Astrocyte (in vitro differentiated cells and primary cell): ENCODE results near the gene CD163L1. TPM values are rescaled to one million over a fixed set of nuclear protein-coding genes. Genes with fewer than 3 reads are reported as not detected.
"Not testable (repeated sequence)": the region's sequence is repeated elsewhere in the genome, so short reads cannot be mapped to it uniquely, and the experiment has no call there.

Experiments
- DNase-seq: peaks from one replicate; pipeline ENCODE4 v3.0.0-alpha.2; 2010; ENCODE audit warnings: low read depth
- FAIRE-seq: peaks from 2 replicates; lab custom pipeline; 2011; peaks lifted over from hg19 to GRCh38; lab: Jason Lieb, UNC
- H2AFZ ChIP-seq: 2 replicates; pipeline ENCODE4 v1.6.0; 2012; ENCODE audit warnings: low read depth, low read length, inconsistent platforms
- H3K27ac ChIP-seq: 2 replicates; pipeline ENCODE4 v1.5.1; 2011; ENCODE audit warnings: low read depth, low read length, inconsistent platforms
- H3K27me3 ChIP-seq: 2 replicates; pipeline ENCODE4 v1.6.0; 2011; ENCODE audit warnings: low read length, inconsistent platforms; ENCODE audit not compliant: insufficient read depth
- H3K36me3 ChIP-seq: 2 replicates; pipeline ENCODE4 v1.5.1; 2011; ENCODE audit warnings: low read length, inconsistent platforms; ENCODE audit not compliant: insufficient read depth
- H3K4me1 ChIP-seq: 2 replicates; pipeline ENCODE4 v1.5.1; 2011; ENCODE audit warnings: low read length, inconsistent platforms; ENCODE audit not compliant: insufficient read depth
- H3K4me2 ChIP-seq: 2 replicates; pipeline ENCODE4 v1.6.0; 2012; ENCODE audit warnings: low read length, inconsistent platforms
- H3K4me3 ChIP-seq: 2 replicates; pipeline ENCODE4 v1.5.1; 2011; ENCODE audit warnings: low read depth, mild to moderate bottlenecking, low read length, inconsistent platforms; ENCODE audit not compliant: insufficient read depth
- H3K79me2 ChIP-seq: 2 replicates; pipeline ENCODE4 v1.6.0; 2012; ENCODE audit warnings: mild to moderate bottlenecking, low read length, inconsistent platforms; ENCODE audit not compliant: insufficient read depth
- H3K9ac ChIP-seq: 2 replicates; pipeline ENCODE4 v1.6.0; 2012; ENCODE audit warnings: mild to moderate bottlenecking, low read length, inconsistent platforms
- H3K9me3 ChIP-seq: 2 replicates; pipeline ENCODE4 v1.5.1; 2012; ENCODE audit warnings: low read depth, mild to moderate bottlenecking, low read length, inconsistent platforms; ENCODE audit not compliant: insufficient read depth
- H4K20me1 ChIP-seq: 2 replicates; pipeline ENCODE4 v1.6.0; 2012; ENCODE audit warnings: low read length, inconsistent platforms; ENCODE audit not compliant: insufficient read depth
- H3K27ac Mint-ChIP-seq: one replicate; pipeline ENCODE4 v1.8.0; 2021; ENCODE audit warnings: mild to moderate bottlenecking, mixed read lengths; ENCODE audit not compliant: unreplicated experiment
- H3K27me3 Mint-ChIP-seq: one replicate; pipeline ENCODE4 v1.8.0; 2021; ENCODE audit warnings: low read depth, mixed read lengths; ENCODE audit not compliant: unreplicated experiment
- H3K36me3 Mint-ChIP-seq: one replicate; pipeline ENCODE4 v1.8.0; 2021; ENCODE audit warnings: low read depth, mixed read lengths; ENCODE audit not compliant: unreplicated experiment
- H3K4me1 Mint-ChIP-seq: one replicate; pipeline ENCODE4 v1.8.0; 2021; ENCODE audit warnings: low read depth, mixed read lengths; ENCODE audit not compliant: unreplicated experiment
- H3K4me3 Mint-ChIP-seq: one replicate; pipeline ENCODE4 v1.8.0; 2021; ENCODE audit warnings: mild to moderate bottlenecking, moderate library complexity, mixed read lengths; ENCODE audit not compliant: unreplicated experiment
- H3K9me3 Mint-ChIP-seq: one replicate; pipeline ENCODE4 v1.8.0; 2021; ENCODE audit warnings: mild to moderate bottlenecking, mixed read lengths; ENCODE audit not compliant: unreplicated experiment
- EZH2 ChIP-seq: IDR thresholded peaks from 2 replicates; pipeline ENCODE4 v1.6.1; 2012; ENCODE audit warnings: mild to moderate bottlenecking, low read length, inconsistent platforms; ENCODE audit not compliant: insufficient read depth
- total RNA-seq: library from RNA; stranded (reverse); gene quantifications from 2 replicates; pipeline ENCODE4 v1.2.1, GENCODE V29; 2021
- TF ChIP-seq, protein P1 (sequence below): IDR thresholded peaks from 2 replicates; pipeline ENCODE4 v1.5.1; 2011; ENCODE audit warnings: low read depth, mild to moderate bottlenecking, inconsistent platforms, low read length, moderate library complexity; ENCODE audit not compliant: insufficient read depth

The CD163L1 gene
- total RNA-seq, 1 donor from 2014 or later: 1.3 TPM

DNA sequence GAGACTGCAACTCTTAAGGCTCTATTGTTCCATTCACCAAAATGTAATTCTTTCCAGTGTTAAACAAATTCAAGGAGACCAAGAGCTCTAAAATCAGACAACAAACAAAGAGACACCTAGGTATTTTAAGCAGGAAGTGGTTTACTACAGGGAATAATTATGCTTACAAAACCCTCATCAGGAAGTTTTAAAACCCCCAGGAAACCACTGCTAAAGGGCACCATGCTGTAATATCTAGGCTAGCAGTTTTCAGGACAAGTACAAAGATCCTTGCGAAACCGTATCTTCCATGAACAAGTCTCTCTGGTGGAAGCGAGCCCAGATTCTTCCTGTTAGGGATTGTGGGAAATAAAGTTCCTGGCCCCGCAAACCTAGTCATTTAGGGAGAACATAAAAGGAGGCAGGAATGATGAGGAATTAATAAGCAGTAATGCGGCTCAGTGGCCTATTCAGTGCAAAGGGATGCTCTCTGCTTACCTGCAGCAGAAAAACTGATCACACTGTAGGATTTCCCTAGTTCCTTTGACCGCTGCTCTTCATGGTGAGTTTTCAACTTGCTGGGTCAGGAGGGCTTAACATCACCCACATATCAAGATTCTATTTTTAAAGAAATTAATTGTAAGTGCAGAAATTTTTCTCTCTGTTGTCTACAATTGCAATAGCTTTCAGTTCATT lies 97.3 kb downstream of the CD163L1 start:
- H3K4me3 ChIP-seq: no peak overlapping the region
- no peaks in the 10 kb centered on the region for H4K20me1 ChIP-seq
- Mint-ChIP-seq H3K4me3 (no peak overlapping the region), H3K27me3 (no peaks in the 10 kb centered on the region), H3K9me3 (peaks cover 16% of the 10 kb centered on the region), H3K36me3 (no peaks in the 10 kb centered on the region), H3K4me1 (peaks cover 2% of the 10 kb centered on the region), H3K27ac (no peak overlapping the region)
- no peak for FAIRE-seq
- TF ChIP-seq EZH2: no peak
- TF ChIP-seq, protein P1, sequence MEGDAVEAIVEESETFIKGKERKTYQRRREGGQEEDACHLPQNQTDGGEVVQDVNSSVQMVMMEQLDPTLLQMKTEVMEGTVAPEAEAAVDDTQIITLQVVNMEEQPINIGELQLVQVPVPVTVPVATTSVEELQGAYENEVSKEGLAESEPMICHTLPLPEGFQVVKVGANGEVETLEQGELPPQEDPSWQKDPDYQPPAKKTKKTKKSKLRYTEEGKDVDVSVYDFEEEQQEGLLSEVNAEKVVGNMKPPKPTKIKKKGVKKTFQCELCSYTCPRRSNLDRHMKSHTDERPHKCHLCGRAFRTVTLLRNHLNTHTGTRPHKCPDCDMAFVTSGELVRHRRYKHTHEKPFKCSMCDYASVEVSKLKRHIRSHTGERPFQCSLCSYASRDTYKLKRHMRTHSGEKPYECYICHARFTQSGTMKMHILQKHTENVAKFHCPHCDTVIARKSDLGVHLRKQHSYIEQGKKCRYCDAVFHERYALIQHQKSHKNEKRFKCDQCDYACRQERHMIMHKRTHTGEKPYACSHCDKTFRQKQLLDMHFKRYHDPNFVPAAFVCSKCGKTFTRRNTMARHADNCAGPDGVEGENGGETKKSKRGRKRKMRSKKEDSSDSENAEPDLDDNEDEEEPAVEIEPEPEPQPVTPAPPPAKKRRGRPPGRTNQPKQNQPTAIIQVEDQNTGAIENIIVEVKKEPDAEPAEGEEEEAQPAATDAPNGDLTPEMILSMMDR: no peak
- H3K36me3 ChIP-seq: no peaks in the 10 kb centered on the region
- H3K4me1 ChIP-seq: no peaks in the 10 kb centered on the region
- no peaks in the 10 kb centered on the region for H3K27me3 ChIP-seq
- DNase-seq: no peak
- H3K9me3 ChIP-seq: peaks cover 6% of the 10 kb centered on the region
- no peak overlapping the region for H3K4me2 ChIP-seq
- H3K27ac ChIP-seq: no peak overlapping the region
- no peak overlapping the region for H3K9ac ChIP-seq
- no peak overlapping the region for H2AFZ ChIP-seq
- no peaks in the 10 kb centered on the region for H3K79me2 ChIP-seq

DNA sequence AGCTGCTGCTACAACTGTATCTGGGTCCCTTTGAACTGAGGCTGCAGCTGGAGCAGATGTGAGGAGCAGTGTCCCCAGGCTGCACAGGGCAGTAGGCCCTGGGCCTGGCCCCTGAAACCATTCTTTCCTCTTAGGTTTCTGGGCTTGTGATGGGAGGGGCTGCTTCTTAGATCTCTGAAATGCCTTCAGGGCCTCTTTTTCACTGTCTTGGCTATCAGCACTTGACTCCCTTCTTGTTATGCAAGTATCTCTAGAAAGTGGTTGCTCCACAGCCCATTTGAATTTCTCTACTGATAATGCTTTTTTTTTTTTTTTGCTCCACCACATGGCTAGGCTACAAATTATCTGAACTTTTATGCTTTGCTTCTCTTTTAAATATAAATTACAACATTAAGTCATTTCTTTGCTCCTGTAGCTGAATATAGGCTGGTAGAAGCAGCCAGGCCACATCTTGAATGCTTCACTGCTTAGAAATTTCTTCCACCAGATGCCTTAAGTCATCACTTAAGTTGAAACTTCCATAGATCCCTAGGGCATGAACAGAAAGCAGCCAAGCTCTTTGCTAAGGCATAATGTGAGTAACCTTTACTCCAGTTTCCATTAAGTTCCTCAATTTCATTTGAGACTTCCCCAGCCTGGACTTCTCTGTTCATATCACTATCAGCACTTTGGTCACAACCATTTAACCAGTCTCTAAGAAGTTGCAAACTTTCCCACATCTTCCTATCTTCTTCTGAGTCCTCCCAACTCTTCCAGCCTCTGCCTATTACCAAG lies 98.9 kb downstream of the CD163L1 start:
- H3K27me3 Mint-ChIP-seq: no peaks in the 10 kb centered on the region
- H3K4me1 ChIP-seq: no peaks in the 10 kb centered on the region
- no peaks in the 10 kb centered on the region for H4K20me1 ChIP-seq
- H3K9me3 ChIP-seq: peaks cover 6% of the 10 kb centered on the region
- no peak overlapping the region for H3K4me2 ChIP-seq
- H3K4me3 ChIP-seq: no peak overlapping the region
- no peak for FAIRE-seq
- H3K79me2 ChIP-seq: no peaks in the 10 kb centered on the region
- no peak overlapping the region for H3K27ac ChIP-seq
- no peaks in the 10 kb centered on the region for H3K4me1 Mint-ChIP-seq
- H2AFZ ChIP-seq: no peak overlapping the region
- H3K9ac ChIP-seq: no peak overlapping the region
- TF ChIP-seq, protein P1: no peak
- no peak for TF ChIP-seq EZH2
- H3K27ac Mint-ChIP-seq: no peak overlapping the region
- DNase-seq: no peak
- H3K4me3 Mint-ChIP-seq: no peak overlapping the region
- H3K27me3 ChIP-seq: no peaks in the 10 kb centered on the region
- H3K36me3 Mint-ChIP-seq: no peaks in the 10 kb centered on the region
- no peaks in the 10 kb centered on the region for H3K36me3 ChIP-seq
- peaks cover 19% of the 10 kb centered on the region for H3K9me3 Mint-ChIP-seq

DNA sequence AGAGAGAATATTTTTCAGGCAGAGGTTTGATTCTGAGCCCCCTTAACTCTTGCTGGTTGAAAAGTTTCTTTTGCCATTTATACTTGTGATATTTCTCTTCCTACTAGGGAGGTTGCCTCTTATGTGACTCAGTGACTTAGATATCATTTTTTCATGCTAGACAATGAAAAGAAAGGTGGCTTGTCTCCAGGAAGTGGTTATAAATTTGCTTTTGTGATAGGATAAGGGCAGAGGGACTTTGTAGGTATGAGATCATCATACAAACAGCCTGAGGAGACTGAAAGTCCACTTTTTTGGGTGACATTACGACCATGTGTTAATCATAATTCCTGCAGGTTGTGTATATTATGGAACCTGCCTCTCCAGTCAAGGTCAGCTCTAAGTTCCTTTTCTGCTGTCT lies 104.3 kb downstream of the CD163L1 start:
- Mint-ChIP-seq H3K27me3 (no peaks in the 10 kb centered on the region), H3K4me1 (no peaks in the 10 kb centered on the region), H3K36me3 (no peaks in the 10 kb centered on the region), H3K4me3 (no peak overlapping the region), H3K27ac (no peak overlapping the region), H3K9me3 (peaks cover 26% of the 10 kb centered on the region)
- Histone ChIP-seq H2AFZ (no peak overlapping the region), H3K4me3 (no peak overlapping the region), H3K27ac (no peak overlapping the region), H4K20me1 (no peaks in the 10 kb centered on the region), H3K79me2 (no peaks in the 10 kb centered on the region), H3K27me3 (no peaks in the 10 kb centered on the region), H3K4me1 (no peaks in the 10 kb centered on the region), H3K9me3 (peaks cover 4% of the 10 kb centered on the region), H3K9ac (no peak overlapping the region), H3K36me3 (no peaks in the 10 kb centered on the region), H3K4me2 (no peak overlapping the region)
- TF ChIP-seq EZH2: no peak
- TF ChIP-seq, protein P1: no peak
- DNase-seq (no peak), FAIRE-seq (no peak)

DNA sequence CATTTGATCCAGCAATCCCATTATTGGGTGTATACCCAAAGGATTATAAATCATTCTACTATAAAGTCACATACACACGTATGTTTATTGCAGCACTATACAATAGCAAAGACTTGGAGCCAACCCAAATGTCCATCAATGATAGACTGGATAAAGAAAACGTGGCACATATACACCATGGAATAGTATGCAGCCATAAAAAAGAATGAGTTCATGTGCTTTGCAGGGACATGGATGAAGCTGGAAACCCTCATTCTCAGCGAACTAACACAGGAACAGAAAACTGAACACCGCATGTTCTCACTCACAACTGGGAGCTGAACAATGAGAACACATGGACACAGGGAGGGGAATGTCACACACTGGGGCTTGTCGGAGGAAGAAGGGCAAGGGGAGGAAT lies 106.2 kb downstream of the CD163L1 start:
- H3K36me3 ChIP-seq, H3K27ac Mint-ChIP-seq, H3K27me3 Mint-ChIP-seq: not testable (repeated sequence)

More for the DNA sequence above, 106.2 kb downstream of the CD163L1 start:
- H3K4me1 Mint-ChIP-seq, FAIRE-seq, H3K4me1 ChIP-seq, H3K9me3 ChIP-seq, H3K9ac ChIP-seq, H3K79me2 ChIP-seq, H3K27me3 ChIP-seq, H2AFZ ChIP-seq, H3K4me2 ChIP-seq, H3K36me3 Mint-ChIP-seq, H4K20me1 ChIP-seq, H3K4me3 Mint-ChIP-seq, DNase-seq, H3K4me3 ChIP-seq, H3K27ac ChIP-seq: not testable (repeated sequence)
- peaks cover 17% of the 10 kb centered on the region for H3K9me3 Mint-ChIP-seq
